ENCODE measurements around the gene CPE. TPM values are rescaled to one million over a fixed set of nuclear protein-coding genes. Genes with fewer than 3 reads are reported as not detected.

The CPE gene
- total and polyA plus RNA-seq, 2 of the 4 experiments (the other 2 are of a cell fraction): 3.6 to 13.5 TPM

DNA sequence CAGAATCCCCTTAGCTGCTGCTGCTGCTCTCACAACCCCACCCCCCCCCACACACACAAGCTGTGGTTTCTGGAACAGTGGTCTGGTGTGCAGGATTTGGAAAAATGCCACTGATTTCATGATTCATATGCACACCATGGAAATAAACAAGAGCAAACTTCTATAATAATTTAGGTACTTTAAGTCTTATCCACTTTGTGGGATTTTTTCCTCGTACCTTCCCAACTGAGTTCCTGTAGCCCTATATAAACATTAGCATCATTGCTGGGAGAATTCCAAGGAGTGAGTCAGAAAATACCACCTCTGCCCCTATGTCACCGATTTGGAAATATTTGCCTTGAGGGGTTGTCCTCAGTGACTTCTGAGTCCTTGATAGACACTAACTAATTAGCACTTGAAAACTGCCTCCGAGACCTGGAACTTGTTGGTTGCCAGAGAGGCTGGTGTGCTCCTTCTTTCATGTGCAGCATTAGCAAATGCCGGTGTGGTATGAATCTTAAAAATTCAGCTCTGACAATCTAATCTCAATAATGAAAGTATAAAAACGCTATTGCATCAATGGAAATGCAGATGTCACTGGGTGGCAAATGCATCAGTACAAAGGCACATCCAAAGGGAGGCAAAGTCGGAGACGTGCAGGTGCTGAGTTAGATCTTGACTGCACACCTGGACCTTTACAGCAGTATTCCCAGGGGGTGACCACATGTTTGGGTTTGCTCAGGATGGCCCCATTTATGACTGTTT lies 61.8 kb downstream of the CPE start:
- no peak overlapping the region for H3K4me3 ChIP-seq (ENCODE audit: insufficient read depth, low read depth, low read length)
- no peaks in the 10 kb centered on the region for H4K20me1 ChIP-seq (ENCODE audit: insufficient read depth, low read length)
- H2AK5ac ChIP-seq (ENCODE audit: low read depth, low read length): no peak overlapping the region
- no peak overlapping the region; the same call in 1 of the 2 replicates for H3K4ac ChIP-seq (ENCODE audit: low read depth, low read length)
- ChIA-PET CTCF (no interaction called here), POLR2A (ENCODE audit: unreplicated experiment) (no interaction called here)
- no peaks in the 10 kb centered on the region for H3K4me1 ChIP-seq (ENCODE audit: control insufficient read depth, insufficient read depth, low read length)
- H4K91ac ChIP-seq (ENCODE audit: insufficient read depth, low read depth, low read length): no peak overlapping the region
- H3K79me1 ChIP-seq (ENCODE audit: low read depth in 1 of 2, low read length in 2 of 2): no peaks in the 10 kb centered on the region
- ATAC-seq (ENCODE audit: low read depth) (peak; percentile 48), DNase-seq (peak; percentile 63)
- H4K5ac ChIP-seq (ENCODE audit: low read depth, low read length): no peak overlapping the region
- H2BK120ac ChIP-seq (ENCODE audit: low read depth, low read length): no peak overlapping the region
- no peaks in the 10 kb centered on the region for H3K9me3 ChIP-seq (ENCODE audit: control insufficient read depth, insufficient read depth, low read length)
- H3K56ac ChIP-seq (ENCODE audit: extremely low read depth, insufficient read depth, low read length): no peak overlapping the region
- in situ Hi-C loops (cut with MboI; ENCODE audit: low sequenced_read_pairs): no loop called here
- BruUV-seq (replicated peaks): no TSS peak
- H3K27me3 ChIP-seq (ENCODE audit: control insufficient read depth, insufficient read depth, low read length): no peaks in the 10 kb centered on the region
- no CpG with 5 or more reads among the region's 7 CpGs for WGBS, 2 experiments (ENCODE audit: extremely low coverage in 2 of 2, insufficient read length in 1 of 2)
- no peak overlapping the region for H4K8ac ChIP-seq (ENCODE audit: low read depth in 2 of 2, low read length in 2 of 2)
- H3K4me2 ChIP-seq (ENCODE audit: low read depth, low read length): peak overlapping the region; percentile 20
- no peak overlapping the region for H2BK5ac ChIP-seq (ENCODE audit: low read depth, low read length, poor library complexity, severe bottlenecking)
- no peak overlapping the region for H3K14ac ChIP-seq (replicated peaks; ENCODE audit: low read depth, low read length)
- no peaks in the 10 kb centered on the region; the same call in 1 of the 2 replicates for H3K9me1 ChIP-seq (ENCODE audit: insufficient read depth, low read length)
- H2AFZ ChIP-seq (replicated peaks; ENCODE audit: low read length, poor library complexity): no peak overlapping the region
- no peak overlapping the region for H3K18ac ChIP-seq (ENCODE audit: low read depth, low read length)
- H3K36me3 ChIP-seq (ENCODE audit: control insufficient read depth, insufficient read depth, low read length): no peaks in the 10 kb centered on the region
- dilution Hi-C loops (cut with HindIII; ENCODE audit: low sequenced_read_pairs, unreplicated experiment): no loop called here
- no peak overlapping the region for H2BK20ac ChIP-seq (ENCODE audit: low read depth, low read length)
- H2BK15ac ChIP-seq (ENCODE audit: low read depth, low read length): no peak overlapping the region
- H3K27ac ChIP-seq (ENCODE audit: insufficient read depth, low read length): no peak overlapping the region
- no peak overlapping the region for H2AK9ac ChIP-seq (replicated peaks; ENCODE audit: low read depth, low read length, poor library complexity)
- TF ChIP-seq RCOR1 (IDR thresholded peaks at IDR 0.05; ENCODE audit: insufficient replicate concordance, low read length): no peak
- TF ChIP-seq FOS (IDR thresholded peaks at IDR 0.05; ENCODE audit: low read depth, low read length): 0 out of 2 replicates have a peak, but pooled peaks have one; percentile 11
- intact Hi-C loops (cut with micrococcal nuclease): no loop called here
- H3K23ac ChIP-seq (ENCODE audit: low read depth, low read length): no peak overlapping the region
- no peak overlapping the region for H3K9ac ChIP-seq (ENCODE audit: low read depth, low read length)
